Neural progenitor cell (in vitro differentiated cells): ENCODE results near the gene MKRN2OS. TPM values are rescaled to one million over a fixed set of nuclear protein-coding genes. Genes with fewer than 3 reads are reported as not detected.

Experiments used
- DNase-seq: peaks from one replicate; pipeline ENCODE4 v3.0.0-alpha.2; 2016; ENCODE audit warnings: low spot score
- H2AFZ ChIP-seq: fragments of 200-600 bp; sonication (generic); replicated peaks from 2 replicates; pipeline ENCODE4 v1.6.1; 2016; ENCODE audit warnings: antibody characterized with exemption
- H3F3A ChIP-seq: fragments of 200-600 bp; sonication (generic); 2 replicates; pipeline ENCODE4 v1.6.1; 2016; ENCODE audit warnings: antibody characterized with exemption, low read depth
- H3K27ac ChIP-seq: fragments of 200-600 bp; sonication (generic); 2 replicates; pipeline ENCODE4 v1.5.1; 2016; ENCODE audit warnings: mild to moderate bottlenecking
- H3K27me3 ChIP-seq: fragments of 200-600 bp; sonication (generic); 2 replicates; pipeline ENCODE4 v1.6.1; 2016; ENCODE audit warnings: mild to moderate bottlenecking, moderate library complexity
- H3K36me3 ChIP-seq: fragments of 200-600 bp; sonication (generic); 2 replicates; pipeline ENCODE4 v1.5.1; 2016
- H3K4me1 ChIP-seq: fragments of 200-600 bp; sonication (generic); 2 replicates; pipeline ENCODE4 v1.6.1; 2016; ENCODE audit warnings: mixed run types
- H3K4me2 ChIP-seq: fragments of 200-600 bp; sonication (generic); 2 replicates; pipeline ENCODE4 v1.6.1; 2016
- H3K4me3 ChIP-seq: fragments of 200-600 bp; sonication (generic); 2 replicates; pipeline ENCODE4 v1.5.1; 2016
- H3K79me2 ChIP-seq: fragments of 200-600 bp; sonication (generic); 2 replicates; pipeline ENCODE4 v1.6.1; 2016; ENCODE audit warnings: low read depth
- H3K9ac ChIP-seq: fragments of 200-600 bp; sonication (generic); 2 replicates; pipeline ENCODE4 v1.6.1; 2016
- H3K9me3 ChIP-seq: fragments of 200-600 bp; sonication (generic); 2 replicates; pipeline ENCODE4 v1.5.1; 2016; ENCODE audit warnings: low read depth
- H4K20me1 ChIP-seq: fragments of 200-600 bp; sonication (generic); 2 replicates; pipeline ENCODE4 v1.6.1; 2016; ENCODE audit warnings: low read depth
- H3K27ac Mint-ChIP-seq: 3 replicates; pipeline ENCODE4 v1.8.0; 2021; ENCODE audit warnings: mixed read lengths
- H3K27me3 Mint-ChIP-seq: 2 replicates; pipeline ENCODE4 v1.8.0; 2022; ENCODE audit warnings: low read depth, mild to moderate bottlenecking, inconsistent platforms, moderate library complexity, mixed read lengths; ENCODE audit not compliant: insufficient read depth
- H3K36me3 Mint-ChIP-seq: 3 replicates; pipeline ENCODE4 v1.8.0; 2021; ENCODE audit warnings: mixed read lengths
- H3K4me1 Mint-ChIP-seq: 3 replicates; pipeline ENCODE4 v1.8.0; 2021; ENCODE audit warnings: mixed read lengths
- H3K4me3 Mint-ChIP-seq: 3 replicates; pipeline ENCODE4 v1.8.0; 2021; ENCODE audit warnings: mild to moderate bottlenecking, moderate library complexity, mixed read lengths
- H3K9me3 Mint-ChIP-seq: 3 replicates; pipeline ENCODE4 v1.8.0; 2020; ENCODE audit warnings: mixed read lengths
- CTCF ChIP-seq: fragments of 200-600 bp; sonication (generic); IDR thresholded peaks from 2 replicates; pipeline ENCODE4 v1.5.1; 2017; ENCODE audit warnings: antibody characterized with exemption, mild to moderate bottlenecking
- EZH2 ChIP-seq: fragments of 200-600 bp; sonication (generic); IDR thresholded peaks from 2 replicates; pipeline ENCODE4 v1.6.1; 2017; ENCODE audit warnings: antibody characterized with exemption, mild to moderate bottlenecking, moderate library complexity
- EZH2phosphoT487 ChIP-seq: fragments of 200-600 bp; sonication (generic); IDR thresholded peaks from 2 replicates; pipeline ENCODE4 v1.6.1; 2017; ENCODE audit warnings: antibody characterized with exemption
- total RNA-seq: library from RNA; depleted of rRNA; stranded (reverse); fragments of >200 nt; gene quantifications from 2 replicates; pipeline ENCODE4 v1.2.3, GENCODE V29; 2015; ENCODE audit warnings: low replicate concordance

Gene MKRN2OS
- total RNA-seq, 1 donor from 2014 or later = not detected

- H3K9ac ChIP-seq = no peak overlapping the region
- no peak overlapping the region for H3K4me3 ChIP-seq
- no peaks in the 10 kb centered on the region for H3F3A ChIP-seq
- Mint-ChIP-seq H3K27me3 (peaks cover 2% of the 10 kb centered on the region), H3K36me3 (peaks cover 23% of the 10 kb centered on the region), H3K4me3 (no peak overlapping the region), H3K4me1 (peaks cover 10% of the 10 kb centered on the region), H3K9me3 (no peaks in the 10 kb centered on the region), H3K27ac (no peak overlapping the region)
- peaks cover 8% of the 10 kb centered on the region for H4K20me1 ChIP-seq
- H3K36me3 ChIP-seq = peaks cover 4% of the 10 kb centered on the region
- no peak for TF ChIP-seq CTCF
- no peak for TF ChIP-seq EZH2phosphoT487
- TF ChIP-seq EZH2 = no peak
- no peak overlapping the region for H3K4me2 ChIP-seq
- H3K9me3 ChIP-seq = no peaks in the 10 kb centered on the region
- H3K27me3 ChIP-seq = no peaks in the 10 kb centered on the region
- no peaks in the 10 kb centered on the region for H3K79me2 ChIP-seq
- DNase-seq = no peak
- no peak overlapping the region for H2AFZ ChIP-seq
- H3K27ac ChIP-seq = no peak overlapping the region
- H3K4me1 ChIP-seq = peaks cover 20% of the 10 kb centered on the region
These were observed 37.0 kb downstream of the MKRN2OS start for GRCh38 chr3:12508291-12508700.

- Histone ChIP-seq H3K9me3 (no peaks in the 10 kb centered on the region), H3K4me3 (no peak overlapping the region), H3K27me3 (no peaks in the 10 kb centered on the region), H3K79me2 (no peaks in the 10 kb centered on the region), H3K9ac (no peak overlapping the region), H3F3A (no peaks in the 10 kb centered on the region), H3K4me1 (peaks cover 20% of the 10 kb centered on the region), H4K20me1 (peaks cover 8% of the 10 kb centered on the region), H3K27ac (no peak overlapping the region), H2AFZ (no peak overlapping the region), H3K36me3 (peaks cover 4% of the 10 kb centered on the region), H3K4me2 (no peak overlapping the region)
- no peak for DNase-seq
- Mint-ChIP-seq H3K36me3 (peaks cover 26% of the 10 kb centered on the region), H3K27me3 (peaks cover 2% of the 10 kb centered on the region), H3K9me3 (no peaks in the 10 kb centered on the region), H3K27ac (no peak overlapping the region), H3K4me3 (no peak overlapping the region), H3K4me1 (peaks cover 10% of the 10 kb centered on the region)
- TF ChIP-seq CTCF (no peak), EZH2 (no peak), EZH2phosphoT487 (no peak)
These were observed 37.6 kb downstream of the MKRN2OS start for GRCh38 chr3:12507591-12508281.

- peaks cover 4% of the 10 kb centered on the region for H3K36me3 ChIP-seq
- TF ChIP-seq CTCF (no peak), EZH2 (no peak), EZH2phosphoT487 (no peak)
- peaks cover 10% of the 10 kb centered on the region for H3K4me1 Mint-ChIP-seq
- H3K9ac ChIP-seq = no peak overlapping the region
- no peak overlapping the region for H3K4me2 ChIP-seq
- peaks cover 2% of the 10 kb centered on the region for H3K27me3 Mint-ChIP-seq
- H3K27me3 ChIP-seq = no peaks in the 10 kb centered on the region
- no peak overlapping the region for H3K27ac Mint-ChIP-seq
- H3K79me2 ChIP-seq = no peaks in the 10 kb centered on the region
- no peak overlapping the region for H2AFZ ChIP-seq
- no peak overlapping the region for H3K4me3 ChIP-seq
- DNase-seq = no peak
- H3K9me3 ChIP-seq = no peaks in the 10 kb centered on the region
- peaks cover 8% of the 10 kb centered on the region for H4K20me1 ChIP-seq
- no peaks in the 10 kb centered on the region for H3F3A ChIP-seq
- peaks cover 20% of the 10 kb centered on the region for H3K4me1 ChIP-seq
- no peaks in the 10 kb centered on the region for H3K9me3 Mint-ChIP-seq
- H3K36me3 Mint-ChIP-seq = peaks cover 32% of the 10 kb centered on the region
- H3K4me3 Mint-ChIP-seq = no peak overlapping the region
- H3K27ac ChIP-seq = no peak overlapping the region
These were observed 39.0 kb downstream of the MKRN2OS start for GRCh38 chr3:12506201-12506709.
